ENCODE data around the gene LDLRAP1. TPM values are rescaled to one million over a fixed set of nuclear protein-coding genes. Genes with fewer than 3 reads are reported as not detected.

Gene LDLRAP1
- total and polyA plus RNA-seq, 2 of the 4 experiments (the other 2 are of a cell fraction), result 4.5 to 14.4 TPM

GRCh38 chr1:25612421-25612820 is 69.0 kb downstream of the LDLRAP1 start:
- Histone ChIP-seq H3K4me1 (ENCODE audit: control insufficient read depth, insufficient read depth, low read length) (peaks cover 3% of the 10 kb centered on the region; the same call in 1 of the 2 replicates), H2AFZ (replicated peaks; ENCODE audit: low read length, poor library complexity) (no peak overlapping the region), H3K9me1 (ENCODE audit: insufficient read depth, low read length) (no peaks in the 10 kb centered on the region), H3K56ac (ENCODE audit: extremely low read depth, insufficient read depth, low read length) (no peak overlapping the region), H3K36me3 (ENCODE audit: control insufficient read depth, insufficient read depth, low read length) (no peaks in the 10 kb centered on the region), H4K91ac (ENCODE audit: insufficient read depth, low read depth, low read length) (no peak overlapping the region), H2BK120ac (ENCODE audit: low read depth, low read length) (no peak overlapping the region), H4K5ac (ENCODE audit: low read depth, low read length) (no peak overlapping the region), H3K14ac (replicated peaks; ENCODE audit: low read depth, low read length) (no peak overlapping the region), H3K9me3 (ENCODE audit: control insufficient read depth, insufficient read depth, low read length) (no peaks in the 10 kb centered on the region), H2BK20ac (ENCODE audit: low read depth, low read length) (no peak overlapping the region; the same call in 1 of the 2 replicates), H3K23ac (ENCODE audit: low read depth, low read length) (no peak overlapping the region), H3K9ac (ENCODE audit: low read depth, low read length) (no peak overlapping the region), H2AK9ac (replicated peaks; ENCODE audit: low read depth, low read length, poor library complexity) (no peak overlapping the region), H3K79me1 (ENCODE audit: low read depth in 1 of 2, low read length in 2 of 2) (no peaks in the 10 kb centered on the region), H3K4me3 (ENCODE audit: insufficient read depth, low read depth, low read length) (no peak overlapping the region), H3K4me2 (ENCODE audit: low read depth, low read length) (no peak overlapping the region), H4K20me1 (ENCODE audit: insufficient read depth, low read length) (no peaks in the 10 kb centered on the region), H2AK5ac (ENCODE audit: low read depth, low read length) (no peak overlapping the region), H3K27ac (ENCODE audit: insufficient read depth, low read length) (no peak overlapping the region), H2BK15ac (ENCODE audit: low read depth, low read length) (no peak overlapping the region), H3K18ac (ENCODE audit: low read depth, low read length) (no peak overlapping the region), H3K27me3 (ENCODE audit: control insufficient read depth, insufficient read depth, low read length) (peaks cover 26% of the 10 kb centered on the region), H3K4ac (ENCODE audit: low read depth, low read length) (no peak overlapping the region), H2BK5ac (ENCODE audit: low read depth, low read length, poor library complexity, severe bottlenecking) (no peak overlapping the region), H4K8ac (ENCODE audit: low read depth in 2 of 2, low read length in 2 of 2) (no peak overlapping the region)
- WGBS, 2 experiments (ENCODE audit: extremely low coverage in 2 of 2, insufficient read length in 1 of 2), result no CpG with 5 or more reads among the region's 3 CpGs
- ChIA-PET POLR2A (ENCODE audit: unreplicated experiment) (no interaction called here), CTCF (no interaction called here)
- ATAC-seq (ENCODE audit: low read depth) (no peak), DNase-seq (no peak)
- dilution Hi-C loops (cut with HindIII; ENCODE audit: low sequenced_read_pairs, unreplicated experiment) (no loop called here), in situ Hi-C loops (cut with MboI; ENCODE audit: low sequenced_read_pairs) (loop anchor here (5.0 kb wide), 1 partner anchor 180 kb away; no protein-coding TSS in a partner anchor), intact Hi-C loops (cut with micrococcal nuclease) (no loop called here)
- BruUV-seq (replicated peaks), result no TSS peak
- no peak for TF ChIP-seq CTCF (conservative IDR thresholded peaks at IDR 0.05; ENCODE audit: low read depth, low read length)
- no peak for TF ChIP-seq POLR2A (IDR thresholded peaks at IDR 0.05; ENCODE audit: low read depth, low read length)
- no peak for TF ChIP-seq MAZ (IDR thresholded peaks at IDR 0.05; ENCODE audit: borderline replicate concordance, low read depth, low read length)
- TF ChIP-seq CEBPB (IDR thresholded peaks at IDR 0.05; ENCODE audit: low read depth, low read length), result no peak
- no peak for TF ChIP-seq USF2 (IDR thresholded peaks at IDR 0.05; ENCODE audit: low read depth, low read length)
- no peak for TF ChIP-seq SMC3 (IDR thresholded peaks at IDR 0.05; ENCODE audit: low read depth, low read length)
